ENCODE results near the gene ATG4B. TPM values are rescaled to one million over a fixed set of nuclear protein-coding genes. Genes with fewer than 3 reads are reported as not detected.

ATG4B gene
- total and polyA plus RNA-seq, 5 donors = 40.3 to 53.8 (median 46.7) TPM

DNA sequence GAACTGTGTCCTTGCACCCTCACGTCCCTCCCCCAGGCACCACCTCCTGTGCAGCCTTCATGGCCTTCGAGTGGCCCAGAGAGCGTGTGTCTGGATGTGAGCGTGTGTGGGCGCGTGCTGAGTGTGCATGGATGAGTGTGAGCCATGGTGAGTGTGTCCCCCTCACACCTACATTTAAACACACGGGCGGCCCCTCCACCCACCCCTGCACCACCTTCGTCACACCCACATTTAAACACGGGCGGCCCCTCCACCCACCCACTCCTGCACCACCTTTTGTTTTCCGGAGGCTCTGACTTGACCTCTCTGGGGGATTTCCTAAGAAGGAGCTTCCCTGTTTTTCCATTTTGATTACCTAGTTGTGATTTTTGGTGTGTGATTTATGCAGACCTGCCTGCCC, 31.3 kb downstream of the ATG4B start:
- H3K4me3 ChIP-seq (ENCODE audit: low read length) = no peak overlapping the region
- no peaks in the 10 kb centered on the region for H3K27me3 ChIP-seq (ENCODE audit: control insufficient read depth, insufficient read depth)
- no peaks in the 10 kb centered on the region for H3K4me1 ChIP-seq (ENCODE audit: control insufficient read depth, insufficient read depth, low read length)
- DNase-seq (no peak), ATAC-seq (no peak)
- 88% methylated on average over 12 of the region's 12 CpGs for WGBS
- H3K9me3 ChIP-seq (ENCODE audit: control insufficient read depth, low read length) = no peaks in the 10 kb centered on the region
- intact Hi-C loops (cut with DNase I) = no loop called here
- no peak overlapping the region for H3K27ac ChIP-seq (ENCODE audit: low read length)

DNA sequence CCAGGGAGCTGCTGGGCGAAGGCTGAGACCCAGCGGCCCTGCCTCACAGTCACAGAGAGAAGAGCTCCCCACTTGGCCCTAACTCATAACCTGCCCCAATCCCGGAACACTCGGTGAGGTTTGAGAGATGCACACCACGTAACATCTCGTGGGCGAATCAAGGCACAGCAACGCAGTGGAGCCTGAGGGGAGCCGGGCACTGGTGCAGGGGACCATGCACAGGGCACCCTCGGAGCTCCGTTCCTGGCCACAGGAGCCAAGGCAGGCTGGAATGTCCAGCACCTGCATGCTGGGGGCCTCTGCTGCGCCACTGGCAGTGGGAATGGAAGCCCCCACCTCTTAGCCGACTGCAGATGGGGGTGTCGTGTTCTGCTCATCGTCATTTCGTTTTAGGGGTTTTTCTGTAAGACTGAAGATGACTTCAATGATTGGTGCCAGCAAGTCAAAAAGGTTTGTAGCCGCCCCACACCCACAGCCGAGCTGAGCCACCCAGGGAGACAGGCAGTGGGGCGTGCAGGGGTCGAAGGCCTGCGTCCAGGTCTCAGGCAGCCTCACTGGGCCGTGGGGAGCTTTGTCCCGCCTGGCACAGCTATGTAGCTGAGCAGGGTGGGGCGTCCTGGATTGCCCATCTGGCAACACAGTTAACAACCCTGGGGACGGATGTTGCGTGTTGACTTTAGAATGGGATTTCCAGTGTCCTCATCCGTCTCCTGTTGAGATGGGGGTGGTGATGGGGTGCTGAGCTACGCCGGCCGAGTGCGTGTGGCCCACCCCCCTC, 33.0 kb downstream of the ATG4B start:
- H3K4me3 ChIP-seq (ENCODE audit: low read length) = no peak overlapping the region
- 89% methylated on average over 31 of the region's 31 CpGs for WGBS
- no peaks in the 10 kb centered on the region for H3K27me3 ChIP-seq (ENCODE audit: control insufficient read depth, insufficient read depth)
- no peak for DNase-seq
- H3K27ac ChIP-seq (ENCODE audit: low read length) = no peak overlapping the region
- no peak for ATAC-seq
- no peaks in the 10 kb centered on the region for H3K4me1 ChIP-seq (ENCODE audit: control insufficient read depth, insufficient read depth, low read length)
- intact Hi-C loops (cut with DNase I) = no loop called here
- H3K9me3 ChIP-seq (ENCODE audit: control insufficient read depth, low read length) = no peaks in the 10 kb centered on the region

DNA sequence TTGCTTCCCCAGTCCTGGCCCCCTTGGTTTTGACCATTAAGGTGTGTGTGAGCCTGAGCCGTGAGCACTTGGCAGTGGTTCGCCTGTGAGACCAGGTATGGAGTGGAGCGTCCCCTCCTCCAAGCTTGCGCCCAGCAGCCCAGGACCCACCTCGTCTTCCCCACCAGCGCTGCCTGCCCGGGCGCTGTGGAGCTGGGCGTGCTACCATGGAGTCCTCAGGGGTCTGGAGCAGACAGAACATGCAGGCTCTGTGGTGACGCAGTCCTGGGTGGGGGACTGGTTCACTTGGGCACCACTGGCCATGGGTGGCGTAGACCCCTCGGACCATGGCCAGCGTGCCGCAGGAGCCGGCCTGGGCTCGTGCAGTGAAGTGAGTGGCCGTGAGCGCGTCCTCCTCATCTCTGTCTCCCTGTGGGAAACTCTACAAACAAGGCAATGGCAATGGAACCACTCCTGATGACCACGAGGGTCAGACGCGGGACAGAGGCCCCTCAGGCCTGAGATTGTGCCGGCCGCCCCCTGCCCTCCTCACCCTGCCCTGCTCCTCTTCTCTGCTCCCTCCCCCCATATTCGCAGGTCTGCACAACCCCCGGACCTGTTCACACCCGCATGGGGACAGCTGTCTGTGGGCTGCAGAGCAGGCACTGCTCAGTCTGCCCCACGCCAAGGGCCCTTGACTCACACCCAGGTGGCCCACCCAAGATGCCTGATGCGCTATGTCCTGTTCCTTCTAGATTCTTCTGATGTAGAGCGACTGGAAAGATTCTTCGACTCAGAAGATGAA, 34.2 kb downstream of the ATG4B start:
- DNase-seq = no peak
- intact Hi-C loops (cut with DNase I) = no loop called here

DNA sequence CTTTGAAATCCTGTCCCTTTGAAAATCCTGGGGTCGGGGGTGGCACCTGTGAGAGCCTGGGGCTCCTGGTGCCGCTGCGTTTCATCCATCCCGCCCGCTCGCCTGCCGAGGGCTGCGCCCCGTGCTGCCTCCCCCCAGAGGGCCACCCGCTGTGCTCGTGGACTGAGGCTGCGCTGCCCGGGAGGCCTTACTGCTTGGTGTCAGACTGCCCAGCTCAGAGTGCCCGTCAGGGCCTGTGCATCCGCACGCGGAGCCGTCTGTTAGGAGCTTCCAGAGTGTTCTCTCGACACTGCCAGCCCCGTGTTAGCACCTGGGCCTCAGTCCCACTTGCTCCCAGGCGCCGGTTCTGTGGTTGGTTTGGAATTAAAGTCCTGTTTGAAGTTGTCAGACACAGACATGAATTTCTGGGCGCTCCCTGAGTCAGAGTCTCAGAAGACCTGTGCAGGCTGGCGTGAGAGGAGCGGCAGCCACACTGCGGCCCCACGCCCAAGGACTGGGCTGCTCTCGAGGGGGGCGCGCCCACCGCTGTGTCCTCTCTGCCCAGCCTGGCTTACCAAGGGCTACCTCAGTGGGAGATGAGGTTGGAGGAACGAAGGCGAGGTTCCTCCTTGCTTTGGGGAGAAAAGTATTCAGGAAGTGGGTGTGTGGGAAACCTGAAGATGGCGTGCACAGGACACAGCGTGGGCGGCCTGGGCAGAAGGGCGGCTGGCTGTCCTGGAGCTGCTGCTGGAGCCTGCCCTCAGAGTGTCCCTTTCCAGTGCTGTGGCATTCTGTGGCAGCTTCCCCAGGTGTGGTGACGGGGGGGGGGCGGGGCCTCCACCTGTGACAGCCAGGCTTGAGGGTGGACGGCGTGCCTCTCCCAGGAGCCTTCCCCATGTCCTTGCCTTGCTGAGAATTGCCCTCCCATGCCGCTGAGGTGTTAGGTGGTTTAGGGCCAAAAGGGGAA, 35.0 kb downstream of the ATG4B start:
- Histone ChIP-seq H3K27me3 (ENCODE audit: control insufficient read depth, insufficient read depth) (no peaks in the 10 kb centered on the region), H3K9me3 (ENCODE audit: control insufficient read depth, low read length) (no peaks in the 10 kb centered on the region), H3K4me1 (ENCODE audit: control insufficient read depth, insufficient read depth, low read length) (no peaks in the 10 kb centered on the region), H3K27ac (ENCODE audit: low read length) (no peak overlapping the region), H3K4me3 (ENCODE audit: low read length) (no peak overlapping the region)
- intact Hi-C loops (cut with DNase I) = no loop called here
- ATAC-seq (no peak), DNase-seq (peak in 1 of 3 donors; percentile 51)
- 91% methylated on average over 42 of the region's 42 CpGs for WGBS

More for the DNA sequence above, 34.2 kb downstream of the ATG4B start:
- H3K4me3 ChIP-seq (ENCODE audit: low read length) = no peak overlapping the region
- H3K27me3 ChIP-seq (ENCODE audit: control insufficient read depth, insufficient read depth) = no peaks in the 10 kb centered on the region
- H3K4me1 ChIP-seq (ENCODE audit: control insufficient read depth, insufficient read depth, low read length) = no peaks in the 10 kb centered on the region
- no peak for ATAC-seq
- no peaks in the 10 kb centered on the region for H3K9me3 ChIP-seq (ENCODE audit: control insufficient read depth, low read length)
- H3K27ac ChIP-seq (ENCODE audit: low read length) = no peak overlapping the region
- 91% methylated on average over 31 of the region's 31 CpGs for WGBS

DNA sequence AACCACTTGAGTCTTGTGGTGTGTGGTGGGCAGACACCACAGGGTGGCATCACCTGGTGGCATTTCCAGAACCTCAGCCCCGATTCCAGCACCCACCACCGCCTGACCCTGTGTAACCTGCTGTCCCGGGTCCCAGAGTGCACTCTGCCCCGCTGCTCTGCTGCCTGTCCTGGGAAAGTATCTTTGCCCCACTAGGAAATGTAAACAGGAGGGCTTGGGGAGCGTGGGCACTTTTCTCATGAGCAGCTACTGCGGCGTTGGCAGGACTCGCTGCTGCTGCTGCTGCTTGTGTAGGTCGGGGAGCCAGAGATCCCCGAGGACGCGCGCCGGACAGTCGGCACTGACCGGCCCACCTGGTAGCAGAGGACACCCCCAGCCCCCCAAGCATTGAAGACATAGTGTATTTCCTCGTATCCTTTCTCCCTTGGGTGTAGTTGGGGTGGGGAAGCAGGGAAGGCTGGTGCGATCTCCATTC, 35.7 kb downstream of the ATG4B start:
- Histone ChIP-seq H3K4me3 (ENCODE audit: low read length) (no peak overlapping the region), H3K9me3 (ENCODE audit: control insufficient read depth, low read length) (no peaks in the 10 kb centered on the region), H3K4me1 (ENCODE audit: control insufficient read depth, insufficient read depth, low read length) (no peaks in the 10 kb centered on the region), H3K27ac (ENCODE audit: low read length) (no peak overlapping the region), H3K27me3 (ENCODE audit: control insufficient read depth, insufficient read depth) (no peaks in the 10 kb centered on the region)
- WGBS = 87% methylated on average over 18 of the region's 18 CpGs
- DNase-seq (no peak), ATAC-seq (no peak)
- intact Hi-C loops (cut with DNase I) = no loop called here

DNA sequence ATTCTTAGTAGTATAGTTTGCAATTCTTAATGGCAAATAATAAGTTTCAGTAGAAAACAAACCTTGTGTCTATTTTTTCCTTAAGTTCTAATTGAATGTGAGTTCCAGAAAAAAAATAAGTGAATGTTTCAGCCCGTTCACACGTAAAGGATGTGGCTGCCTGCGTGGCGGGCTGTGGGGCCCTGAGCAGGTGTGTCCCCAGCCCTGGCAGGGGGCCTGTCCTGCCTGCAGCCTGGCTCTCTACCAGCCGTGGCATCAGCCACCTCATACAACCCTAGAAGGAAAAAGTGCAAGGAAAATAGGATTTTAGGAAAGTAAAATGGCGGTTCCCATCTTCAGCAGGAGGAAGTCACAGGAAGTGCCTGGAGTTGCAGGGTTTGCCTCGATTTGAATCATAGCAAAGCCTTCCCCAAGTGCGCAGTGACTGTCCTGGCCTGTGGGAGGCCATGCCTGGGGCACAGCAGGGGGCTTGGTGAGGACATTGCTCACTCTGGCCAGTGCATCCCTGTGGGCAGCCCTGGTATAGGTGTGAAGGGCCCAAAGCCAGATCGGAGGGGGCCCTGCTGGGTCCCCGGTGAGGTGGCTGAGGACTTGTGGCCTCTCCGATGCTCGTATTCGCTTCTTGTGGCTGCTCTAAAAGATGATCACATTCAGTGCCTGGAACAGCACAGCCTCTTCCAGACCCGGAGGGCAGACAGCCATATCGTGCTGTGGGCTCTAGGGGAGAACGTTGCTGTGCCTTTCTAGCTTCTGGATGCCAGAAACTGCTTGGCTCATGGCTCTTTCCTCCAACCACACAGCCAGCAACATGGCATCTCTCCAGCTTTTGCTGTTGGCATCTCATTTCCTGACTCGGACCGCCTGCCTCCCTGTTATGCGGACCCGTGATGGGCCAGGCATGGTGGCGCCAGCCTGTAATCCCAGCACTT, 36.6 kb downstream of the ATG4B start:
- DNase-seq = peak in 1 of 3 donors; percentile 43
- Histone ChIP-seq H3K4me1 (ENCODE audit: control insufficient read depth, insufficient read depth, low read length) (no peaks in the 10 kb centered on the region), H3K4me3 (ENCODE audit: low read length) (no peak overlapping the region), H3K27me3 (ENCODE audit: control insufficient read depth, insufficient read depth) (no peaks in the 10 kb centered on the region), H3K27ac (ENCODE audit: low read length) (no peak overlapping the region), H3K9me3 (ENCODE audit: control insufficient read depth, low read length) (no peaks in the 10 kb centered on the region)
- intact Hi-C loops (cut with DNase I) = no loop called here
- no peak for ATAC-seq
- 75% methylated on average over 21 of the region's 21 CpGs for WGBS

DNA sequence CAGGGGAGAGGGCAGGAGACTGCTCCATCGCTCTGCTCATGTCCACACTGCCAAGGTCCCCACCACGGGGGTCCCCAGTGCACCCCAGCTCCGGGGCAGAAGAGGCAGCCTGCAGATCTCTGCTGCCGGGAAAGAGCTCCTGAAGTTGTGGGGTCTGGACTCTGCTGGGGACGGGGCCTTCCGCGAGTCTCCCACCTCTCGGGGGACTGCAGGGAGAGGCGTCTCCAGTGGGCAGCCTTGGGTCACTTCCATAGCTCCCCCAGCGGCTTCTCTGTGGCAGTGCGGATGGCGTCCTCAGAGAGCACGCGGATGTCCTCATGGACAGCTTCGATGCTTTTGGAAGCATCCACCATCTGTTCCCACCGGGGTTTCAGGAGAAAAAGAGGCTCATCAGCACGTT, 38.4 kb downstream of the ATG4B start:
- intact Hi-C loops (cut with DNase I) = no loop called here
- ATAC-seq = no peak
- WGBS = 86% methylated on average over 17 of the region's 17 CpGs
- Histone ChIP-seq H3K27me3 (ENCODE audit: control insufficient read depth, insufficient read depth) (no peaks in the 10 kb centered on the region), H3K9me3 (ENCODE audit: control insufficient read depth, low read length) (no peaks in the 10 kb centered on the region), H3K4me3 (ENCODE audit: low read length) (no peak overlapping the region), H3K4me1 (ENCODE audit: control insufficient read depth, insufficient read depth, low read length) (no peaks in the 10 kb centered on the region), H3K27ac (ENCODE audit: low read length) (no peak overlapping the region)
- peak in 1 of 3 donors; percentile 32 for DNase-seq

DNA sequence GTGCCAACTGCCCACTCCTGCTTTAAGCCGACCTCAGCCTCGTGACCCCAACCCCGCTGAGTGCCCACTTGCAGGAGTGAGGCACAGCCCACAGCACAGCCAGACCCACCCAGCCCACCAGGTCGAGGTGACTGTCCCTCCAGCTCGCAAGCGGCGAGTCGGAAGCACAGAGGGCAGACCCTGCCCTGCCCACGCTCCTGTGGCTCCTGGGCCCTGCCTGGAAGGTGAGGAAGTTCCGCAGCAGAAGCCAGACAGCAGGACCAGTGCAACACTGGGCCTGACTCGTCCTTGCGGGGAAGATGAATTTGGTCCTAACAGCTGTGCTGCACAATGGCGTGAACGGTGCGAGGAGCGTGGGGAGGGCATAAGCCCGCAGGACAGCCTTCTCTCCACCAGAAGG, 39.2 kb downstream of the ATG4B start:
- DNase-seq = peak in 1 of 3 donors; percentile 44
- intact Hi-C loops (cut with DNase I) = no loop called here

DNA sequence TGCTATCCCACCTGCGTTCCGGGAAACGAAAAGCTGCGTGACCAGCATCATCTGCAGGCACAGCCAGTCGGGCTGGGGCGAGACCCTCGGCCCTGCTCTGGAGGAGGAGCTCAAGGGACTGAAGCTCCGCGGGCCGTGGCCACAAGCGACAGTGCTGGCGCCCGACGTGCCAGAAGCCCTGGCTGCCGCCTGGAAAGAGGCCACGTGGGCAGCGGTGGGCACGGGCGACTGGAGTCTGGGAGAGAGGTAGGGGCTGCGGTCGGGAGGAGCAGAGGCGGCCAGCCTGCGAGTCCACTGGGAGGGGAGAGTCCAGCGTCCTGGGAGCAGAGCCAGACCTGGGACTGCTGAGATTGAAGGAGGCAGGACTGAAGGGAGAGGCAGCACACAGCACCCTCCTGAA, 39.9 kb downstream of the ATG4B start:
- intact Hi-C loops (cut with DNase I) = no loop called here
- ATAC-seq (no peak), DNase-seq (peak in 1 of 3 donors; percentile 53)
- no peaks in the 10 kb centered on the region for H3K4me1 ChIP-seq (ENCODE audit: control insufficient read depth, insufficient read depth, low read length)
- H3K4me3 ChIP-seq (ENCODE audit: low read length) = no peak overlapping the region
- WGBS = 94% methylated on average over 24 of the region's 24 CpGs
- no peaks in the 10 kb centered on the region for H3K27me3 ChIP-seq (ENCODE audit: control insufficient read depth, insufficient read depth)
- no peak overlapping the region for H3K27ac ChIP-seq (ENCODE audit: low read length)
- H3K9me3 ChIP-seq (ENCODE audit: control insufficient read depth, low read length) = no peaks in the 10 kb centered on the region

More for the DNA sequence above, 39.2 kb downstream of the ATG4B start:
- H3K27me3 ChIP-seq (ENCODE audit: control insufficient read depth, insufficient read depth) = no peaks in the 10 kb centered on the region
- no peaks in the 10 kb centered on the region for H3K4me1 ChIP-seq (ENCODE audit: control insufficient read depth, insufficient read depth, low read length)
- H3K4me3 ChIP-seq (ENCODE audit: low read length) = no peak overlapping the region
- H3K9me3 ChIP-seq (ENCODE audit: control insufficient read depth, low read length) = no peaks in the 10 kb centered on the region
- 92% methylated on average over 17 of the region's 17 CpGs for whole genome bisulfite sequencing
- ATAC-seq = no peak
- no peak overlapping the region for H3K27ac ChIP-seq (ENCODE audit: low read length)

DNA sequence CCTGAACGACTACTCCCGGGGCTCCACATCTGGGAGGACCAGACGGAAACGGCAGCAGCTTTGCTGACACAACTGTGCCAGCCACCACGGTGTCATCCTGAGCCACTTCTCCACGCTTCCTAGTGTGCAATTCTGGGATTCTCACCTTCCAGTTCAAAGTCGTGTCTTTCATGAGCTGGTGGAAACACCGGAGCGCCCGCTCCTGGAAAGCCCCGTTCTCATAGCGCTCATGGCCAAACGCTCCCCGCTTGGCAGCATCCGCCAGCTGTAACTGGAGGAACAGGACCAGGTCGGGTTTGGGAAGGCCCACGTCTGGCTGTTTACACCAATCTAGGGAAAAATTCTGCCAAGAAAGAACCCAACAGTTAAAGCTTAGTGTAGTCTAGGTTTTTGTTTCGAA, 40.8 kb downstream of the ATG4B start:
- Histone ChIP-seq H3K27ac (ENCODE audit: low read length) (no peak overlapping the region), H3K9me3 (ENCODE audit: control insufficient read depth, low read length) (no peaks in the 10 kb centered on the region), H3K27me3 (ENCODE audit: control insufficient read depth, insufficient read depth) (no peaks in the 10 kb centered on the region), H3K4me3 (ENCODE audit: low read length) (no peak overlapping the region), H3K4me1 (ENCODE audit: control insufficient read depth, insufficient read depth, low read length) (no peaks in the 10 kb centered on the region)
- ATAC-seq (no peak), DNase-seq (peak in 1 of 3 donors; percentile 35)
- 92% methylated on average over 18 of the region's 18 CpGs for WGBS
- intact Hi-C loops (cut with DNase I) = no loop called here
